Fibroblast of the aortic adventitia (primary cell): Measurements from ENCODE around the gene CC2D2B. TPM values are rescaled to one million over a fixed set of nuclear protein-coding genes. Genes with fewer than 3 reads are reported as not detected.
"Not testable (repeated sequence)": the region's sequence is repeated elsewhere in the genome, so short reads cannot be mapped to it uniquely, and the experiment has no call there.

Source experiments
- DNase-seq: peaks from one replicate; pipeline ENCODE4 v3.0.0-alpha.2; 2010; ENCODE audit warnings: low read depth
- H3K4me3 ChIP-seq: 2 replicates; pipeline ENCODE4 v1.5.1; 2011; ENCODE audit warnings: low read depth, mild to moderate bottlenecking, control low read depth, low read length, moderate library complexity
- CTCF ChIP-seq: IDR thresholded peaks from 2 replicates; pipeline ENCODE4 v1.5.1; 2011; ENCODE audit warnings: mild to moderate bottlenecking, low read length, control low read depth, inconsistent platforms; ENCODE audit not compliant: insufficient read depth
- total RNA-seq: library from RNA; depleted of rRNA; stranded (reverse); fragments of >200 nt; gene quantifications from 2 replicates; pipeline ENCODE4 v1.2.3, GENCODE V29; 2012; ENCODE audit warnings: low replicate concordance

Gene CC2D2B
- total RNA-seq, 1 donor: 0.09 TPM

GRCh38 chr10:95867866-95868265, 39.9 kb upstream of the CC2D2B start:
- DNase-seq: no peak
- TF ChIP-seq CTCF: no peak
- no peak overlapping the region for H3K4me3 ChIP-seq

- no peak overlapping the region for H3K4me3 ChIP-seq
- no peak for TF ChIP-seq CTCF
- DNase-seq: no peak
These were observed 35.5 kb upstream of the CC2D2B start for GRCh38 chr10:95872158-95872711.

- no peak for TF ChIP-seq CTCF
- H3K4me3 ChIP-seq: no peak overlapping the region
- DNase-seq: no peak
These were observed 34.6 kb upstream of the CC2D2B start for GRCh38 chr10:95873139-95873538.

GRCh38 chr10:95873651-95874050, 34.1 kb upstream of the CC2D2B start:
- H3K4me3 ChIP-seq: no peak overlapping the region
- no peak for TF ChIP-seq CTCF
- no peak for DNase-seq

- not testable (repeated sequence) for H3K4me3 ChIP-seq, DNase-seq
These were observed 33.0 kb upstream of the CC2D2B start for GRCh38 chr10:95874783-95875182.

- TF ChIP-seq CTCF: no peak
- H3K4me3 ChIP-seq: no peak overlapping the region
- no peak for DNase-seq
These were observed 31.0 kb upstream of the CC2D2B start for GRCh38 chr10:95876756-95877155.

GRCh38 chr10:95877881-95878280, 29.9 kb upstream of the CC2D2B start:
- TF ChIP-seq CTCF: no peak
- H3K4me3 ChIP-seq: no peak overlapping the region
- no peak for DNase-seq
